IPS-20b (cell line): Measurements from ENCODE around the gene PDPK1.

Experiments
- H3K27ac ChIP-seq: one replicate; pipeline ENCODE4 v1.5.1; 2013; ENCODE audit warnings: low read length
- H3K27me3 ChIP-seq: 2 replicates; pipeline ENCODE4 v1.6.1; 2013; ENCODE audit warnings: mild to moderate bottlenecking, low read length, inconsistent platforms; ENCODE audit not compliant: insufficient read depth
- H3K36me3 ChIP-seq: 2 replicates; pipeline ENCODE4 v1.6.1; 2013; ENCODE audit warnings: low read depth, mild to moderate bottlenecking, inconsistent platforms, low read length, moderate library complexity; ENCODE audit not compliant: insufficient read depth
- H3K4me1 ChIP-seq: 2 replicates; pipeline ENCODE4 v1.6.1; 2013; ENCODE audit warnings: mild to moderate bottlenecking, control low read depth, inconsistent platforms, low read length, moderate library complexity; ENCODE audit not compliant: insufficient read depth
- H3K4me3 ChIP-seq: 2 replicates; pipeline ENCODE4 v1.5.1; 2013; ENCODE audit warnings: mild to moderate bottlenecking, low read length, inconsistent platforms
- H3K9ac ChIP-seq: 2 replicates; pipeline ENCODE4 v1.6.1; 2013; ENCODE audit warnings: low read depth, mild to moderate bottlenecking, inconsistent platforms, low read length, moderate library complexity
- H3K9me3 ChIP-seq: 2 replicates; pipeline ENCODE4 v1.6.1; 2013; ENCODE audit warnings: mild to moderate bottlenecking, low read depth, low read length, inconsistent platforms; ENCODE audit not compliant: insufficient read depth

PDPK1 gene

GRCh38 chr16:2537451-2538379, at the start of gene PDPK1:
PDPK1 (plus strand) TSS chr16:2538021; CDS start chr16:2538113, 92 bp downstream.
- Histone ChIP-seq H3K9me3 (no peaks in the 10 kb centered on the region), H3K27ac (no peak within 1 kb of the TSS)

GRCh38 chr16:2489581-2489980, 48.2 kb upstream of the PDPK1 start:
- no peak overlapping the region for H3K9ac ChIP-seq
- no peak overlapping the region for H3K4me3 ChIP-seq
- no peaks in the 10 kb centered on the region for H3K27me3 ChIP-seq
- H3K27ac ChIP-seq = no peak overlapping the region
- no peaks in the 10 kb centered on the region for H3K9me3 ChIP-seq
- no peaks in the 10 kb centered on the region for H3K36me3 ChIP-seq
- no peaks in the 10 kb centered on the region for H3K4me1 ChIP-seq

More at GRCh38 chr16:2537451-2538379, at the start of gene PDPK1:
- H3K4me1 ChIP-seq = no peaks in the 10 kb centered on the region
- peak within 1 kb of the TSS; percentile 32; the same call in 1 of the 2 replicates for H3K9ac ChIP-seq
- H3K27me3 ChIP-seq = no peaks in the 10 kb centered on the region; the same call in 1 of the 2 replicates
- peak within 1 kb of the TSS; percentile 74 for H3K4me3 ChIP-seq
- H3K36me3 ChIP-seq = no peaks in the 10 kb centered on the region

DNA sequence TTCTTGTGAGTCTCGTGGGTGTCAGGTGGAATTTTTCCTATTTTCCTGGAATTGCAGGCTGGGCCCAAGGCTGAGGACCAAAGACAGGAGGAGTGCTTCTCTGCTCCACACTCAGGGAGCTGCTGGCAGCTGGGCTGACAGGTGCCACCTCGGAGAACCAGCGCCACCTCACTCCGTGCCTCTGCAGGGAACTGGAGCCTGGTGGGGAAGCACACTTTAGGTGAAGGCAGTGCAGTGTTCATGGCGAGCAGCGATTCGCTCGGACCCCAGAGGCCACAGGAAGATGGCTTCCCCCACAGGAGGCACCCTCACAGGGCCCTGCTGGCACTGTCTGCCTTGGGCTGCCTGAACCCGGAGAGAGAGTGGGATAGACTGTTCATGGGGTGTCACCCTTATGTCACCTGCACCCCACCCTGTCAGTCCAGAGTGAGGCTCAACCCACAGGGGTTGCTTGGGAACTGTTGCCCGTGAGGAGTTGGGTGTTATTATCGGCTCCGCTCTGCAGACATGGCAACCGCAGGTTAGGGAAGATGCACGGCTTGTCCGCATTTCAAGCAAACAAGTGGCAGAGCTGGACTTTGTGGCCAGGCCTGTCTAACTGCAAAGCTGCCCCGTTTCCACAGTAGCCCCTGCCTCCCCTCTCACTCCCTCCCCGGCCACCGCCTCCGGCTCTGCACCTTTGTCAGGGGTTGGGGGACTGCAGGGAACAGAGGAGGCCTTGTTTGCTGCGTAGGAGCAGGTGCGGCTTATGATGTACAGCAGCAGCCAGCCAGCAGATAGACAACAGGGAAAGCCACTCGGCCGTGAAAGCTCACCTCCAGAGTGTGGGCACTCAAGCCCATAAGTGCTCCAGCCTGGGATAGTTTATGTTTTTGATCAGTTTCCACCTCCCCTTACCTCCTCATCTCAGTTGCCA, 47.4 kb upstream of the PDPK1 start:
- Histone ChIP-seq H3K27ac (no peak overlapping the region), H3K27me3 (no peaks in the 10 kb centered on the region), H3K4me1 (no peaks in the 10 kb centered on the region), H3K4me3 (no peak overlapping the region), H3K9ac (no peak overlapping the region), H3K9me3 (no peaks in the 10 kb centered on the region), H3K36me3 (no peaks in the 10 kb centered on the region)

DNA sequence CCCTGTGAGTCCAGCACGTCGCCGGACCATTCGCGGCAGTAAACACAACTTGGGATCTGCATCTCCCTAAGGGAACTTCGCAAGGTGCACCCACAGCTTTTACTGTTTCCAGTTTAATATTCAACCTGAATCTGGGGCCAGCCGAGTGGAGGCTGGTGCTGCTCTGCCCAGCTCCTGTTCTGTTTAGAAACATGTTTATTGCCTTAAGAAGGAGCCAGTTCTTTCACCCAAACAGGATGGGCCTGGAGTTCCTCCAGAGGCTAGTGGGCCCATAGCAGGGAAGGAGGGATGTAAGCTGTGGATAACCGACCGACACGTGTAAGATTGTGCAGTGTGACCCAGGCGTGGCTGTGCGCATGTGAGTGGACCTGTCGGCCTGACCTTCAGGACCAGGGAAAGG, 45.5 kb upstream of the PDPK1 start:
- no peaks in the 10 kb centered on the region for H3K36me3 ChIP-seq

DNA sequence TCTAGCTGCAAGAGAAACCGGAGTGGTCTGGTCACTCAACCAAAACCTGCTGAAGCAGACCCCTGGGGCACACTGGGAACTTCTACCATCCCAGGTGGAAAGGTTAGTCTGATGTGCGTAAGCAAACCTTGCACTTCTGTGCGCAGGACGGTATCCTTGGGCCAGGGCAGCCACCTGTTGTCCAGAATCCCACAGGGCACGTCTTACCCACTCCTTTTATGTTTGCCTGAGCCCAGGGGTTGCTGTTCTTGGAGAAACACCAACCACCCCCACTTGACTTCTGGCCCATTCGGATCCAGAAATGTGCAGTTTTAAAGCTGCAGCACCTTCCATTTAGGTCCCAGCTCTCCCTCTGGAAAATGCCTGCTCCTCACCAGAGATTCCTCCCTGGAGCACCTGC, 44.2 kb upstream of the PDPK1 start:
- Histone ChIP-seq H3K36me3 (0 out of 2 replicates have a peak, but pooled peaks cover 6% of the 10 kb centered on the region), H3K9me3 (no peaks in the 10 kb centered on the region), H3K27me3 (no peaks in the 10 kb centered on the region), H3K4me3 (no peak overlapping the region), H3K9ac (no peak overlapping the region), H3K27ac (no peak overlapping the region), H3K4me1 (no peaks in the 10 kb centered on the region)

More for the DNA sequence above, 45.5 kb upstream of the PDPK1 start:
- Histone ChIP-seq H3K27me3 (no peaks in the 10 kb centered on the region), H3K4me1 (no peaks in the 10 kb centered on the region), H3K9ac (no peak overlapping the region), H3K27ac (no peak overlapping the region), H3K9me3 (no peaks in the 10 kb centered on the region), H3K4me3 (no peak overlapping the region)

DNA sequence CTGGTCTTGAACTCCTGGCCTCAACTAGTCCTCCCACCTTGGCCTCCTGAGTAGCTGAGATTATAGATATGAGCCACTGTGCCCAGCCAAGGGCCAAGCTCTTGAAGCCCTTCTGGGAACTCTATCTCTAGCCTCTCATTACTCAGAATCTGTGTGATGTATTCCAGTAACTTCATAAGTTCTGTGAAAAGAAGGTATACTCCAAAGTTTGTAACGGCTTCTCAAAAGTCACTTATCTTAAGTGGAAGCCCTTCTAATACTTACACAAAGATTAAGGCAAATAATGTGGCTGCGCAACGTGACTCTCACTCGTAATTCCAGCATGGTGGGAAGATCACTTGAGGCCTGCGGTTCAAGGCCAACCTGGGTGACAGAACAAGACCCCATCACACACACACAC, 43.2 kb upstream of the PDPK1 start:
- Histone ChIP-seq H3K36me3 (0 out of 2 replicates have a peak, but pooled peaks cover 6% of the 10 kb centered on the region), H3K4me3 (no peak overlapping the region), H3K9ac (no peak overlapping the region), H3K4me1 (no peaks in the 10 kb centered on the region), H3K27ac (no peak overlapping the region), H3K9me3 (no peaks in the 10 kb centered on the region), H3K27me3 (no peaks in the 10 kb centered on the region)

GRCh38 chr16:2495041-2495440, 42.8 kb upstream of the PDPK1 start:
- Histone ChIP-seq H3K27me3 (no peaks in the 10 kb centered on the region), H3K9ac (no peak overlapping the region), H3K27ac (no peak overlapping the region), H3K4me3 (no peak overlapping the region), H3K4me1 (no peaks in the 10 kb centered on the region), H3K9me3 (no peaks in the 10 kb centered on the region), H3K36me3 (0 out of 2 replicates have a peak, but pooled peaks cover 6% of the 10 kb centered on the region)

- Histone ChIP-seq H3K4me1 (no peaks in the 10 kb centered on the region), H3K27me3 (no peaks in the 10 kb centered on the region), H3K9me3 (no peaks in the 10 kb centered on the region), H3K36me3 (0 out of 2 replicates have a peak, but pooled peaks cover 6% of the 10 kb centered on the region), H3K4me3 (no peak overlapping the region), H3K9ac (no peak overlapping the region), H3K27ac (no peak overlapping the region)
Measured at GRCh38 chr16:2496223-2497115, 41.4 kb upstream of the PDPK1 start.

- H3K4me3 ChIP-seq = no peak overlapping the region
Measured at GRCh38 chr16:2497116-2497630, 40.6 kb upstream of the PDPK1 start.

DNA sequence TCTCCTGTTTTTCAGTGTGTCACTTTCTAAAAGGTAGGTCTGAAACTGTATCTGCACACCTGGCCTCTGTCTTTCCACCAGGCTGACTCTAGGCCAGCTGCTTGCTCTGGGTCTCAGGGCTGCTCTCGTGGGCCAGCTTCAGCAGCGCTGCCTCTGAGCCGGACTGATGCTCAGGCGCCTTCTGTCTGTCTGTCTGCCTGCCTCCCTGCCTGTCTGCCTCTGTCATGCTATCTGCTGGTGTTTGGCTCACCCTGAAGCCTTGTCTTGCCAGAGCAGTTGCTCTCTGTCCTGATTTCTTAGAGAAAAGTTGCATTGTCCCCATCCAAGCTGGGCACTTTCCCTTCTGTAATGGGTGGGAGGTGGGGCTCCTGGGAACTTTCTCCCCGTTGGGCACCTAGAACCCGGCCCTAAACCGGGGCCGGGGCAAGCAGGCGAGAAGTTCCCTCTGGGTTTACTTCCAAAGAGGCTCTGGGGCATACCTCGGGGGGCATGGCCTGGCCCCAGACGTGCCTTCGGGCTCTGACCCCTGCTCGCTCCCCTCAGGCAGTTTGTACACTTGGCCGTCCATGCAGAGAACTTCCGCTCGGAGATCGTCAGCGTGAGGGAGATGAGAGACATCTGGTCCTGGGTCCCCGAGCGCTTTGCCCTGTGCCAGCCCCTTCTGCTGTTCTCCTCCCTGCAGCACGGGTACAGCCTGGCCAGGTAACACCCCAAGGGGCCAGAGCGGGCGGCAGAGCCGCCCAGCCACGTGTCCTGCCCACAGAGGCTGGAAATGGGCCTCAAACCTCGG, 39.9 kb upstream of the PDPK1 start:
- Histone ChIP-seq H3K27ac (no peak overlapping the region), H3K36me3 (0 out of 2 replicates have a peak, but pooled peaks cover 6% of the 10 kb centered on the region), H3K4me1 (peaks cover 4% of the 10 kb centered on the region; the same call in 1 of the 2 replicates)

More at GRCh38 chr16:2497116-2497630, 40.6 kb upstream of the PDPK1 start:
- Histone ChIP-seq H3K9me3 (no peaks in the 10 kb centered on the region), H3K27ac (no peak overlapping the region), H3K36me3 (0 out of 2 replicates have a peak, but pooled peaks cover 6% of the 10 kb centered on the region), H3K9ac (no peak overlapping the region), H3K4me1 (peaks cover 4% of the 10 kb centered on the region; the same call in 1 of the 2 replicates), H3K27me3 (no peaks in the 10 kb centered on the region)

More for the DNA sequence above, 39.9 kb upstream of the PDPK1 start:
- H3K9ac ChIP-seq = no peak overlapping the region
- no peaks in the 10 kb centered on the region for H3K27me3 ChIP-seq
- H3K4me3 ChIP-seq = no peak overlapping the region
- no peaks in the 10 kb centered on the region for H3K9me3 ChIP-seq
